HEK293 (cell line): ENCODE results near the gene TMPRSS6.
"Not testable (repeated sequence)": the region's sequence is repeated elsewhere in the genome, so short reads cannot be mapped to it uniquely, and the experiment has no call there.

Source experiments
- CTCF ChIA-PET: fragments of 350-600 bp; formaldehyde crosslinking; extraction: SDS; loops from one replicate; lab custom pipeline; 2021; ENCODE audit warnings: antibody characterized with exemption; lab: Yijun Ruan, JAX
- POLR2A ChIA-PET: fragments of 300-600 bp; formaldehyde crosslinking; extraction: SDS; loops from one replicate; lab custom pipeline; 2020; ENCODE audit warnings: antibody characterized with exemption, inconsistent platforms; lab: Yijun Ruan, JAX
- H3K27ac ChIP-seq: fragments of 200-500 bp; sonication (Bioruptor generic); 2 replicates; pipeline ENCODE4 v1.5.1; 2014; ENCODE audit warnings: low read depth, low read length, control low read depth, inconsistent platforms; ENCODE audit errors: extremely low read depth
- H3K36me3 ChIP-seq, 2 experiments: fragments of 200-500 bp in 1 of 2; sonication (Bioruptor generic) in 1 of 2; 1 replicate in 1 of 2; 2 replicates in 1 of 2; pipeline ENCODE4 v1.5.1; 2014 to 2017; ENCODE audit warnings: inconsistent platforms in 2 of 2, low read length in 2 of 2; ENCODE audit not compliant: control insufficient read depth in 2 of 2, insufficient read depth in 1 of 2
- H3K4me1 ChIP-seq: fragments of 200-500 bp; sonication (Bioruptor generic); 2 replicates; pipeline ENCODE4 v1.5.1; 2014; ENCODE audit warnings: mild to moderate bottlenecking, low read length, inconsistent platforms; ENCODE audit not compliant: control insufficient read depth, insufficient read depth
- H3K4me3 ChIP-seq: 2 replicates; pipeline ENCODE4 v1.5.1; 2011; ENCODE audit warnings: low read depth, mild to moderate bottlenecking, control low read depth, low read length, moderate library complexity
- H3K9me3 ChIP-seq: fragments of 200-500 bp; sonication (Bioruptor generic); 2 replicates; pipeline ENCODE4 v1.5.1; 2014; ENCODE audit warnings: low read depth, low read length, inconsistent platforms; ENCODE audit not compliant: control insufficient read depth, insufficient read depth
- KLF7 ChIP-seq: fragments of 450-650 bp; formaldehyde crosslinking; IDR thresholded peaks from 2 replicates; pipeline ENCODE4 v1.5.1; 2016; ENCODE audit warnings: missing biosample characterization, missing genetic modification characterization, borderline replicate concordance
- SALL2 ChIP-seq: fragments of 450-650 bp; formaldehyde crosslinking; IDR thresholded peaks from 2 replicates; pipeline ENCODE4 v1.5.0; 2017; ENCODE audit warnings: missing biosample characterization, mild to moderate bottlenecking, missing genetic modification characterization, borderline replicate concordance
- TSHZ1 ChIP-seq: fragments of 450-650 bp; formaldehyde crosslinking; IDR thresholded peaks from 2 replicates; pipeline ENCODE4 v1.5.1; 2016; ENCODE audit warnings: missing biosample characterization, missing genetic modification characterization, borderline replicate concordance
- ZBTB17 ChIP-seq: fragments of 450-650 bp; formaldehyde crosslinking; IDR thresholded peaks from 2 replicates; pipeline ENCODE4 v1.5.1; 2016; ENCODE audit warnings: missing biosample characterization, missing genetic modification characterization
- ZNF148 ChIP-seq: fragments of 450-650 bp; formaldehyde crosslinking; IDR thresholded peaks from 2 replicates; pipeline ENCODE4 v1.5.0; 2017; ENCODE audit warnings: missing biosample characterization, missing genetic modification characterization, borderline replicate concordance
- ZNF366 ChIP-seq: fragments of 450-650 bp; formaldehyde crosslinking; conservative IDR thresholded peaks from 2 replicates; pipeline ENCODE4 v1.5.1; 2016; ENCODE audit warnings: missing biosample characterization, missing genetic modification characterization
- ZNF426 ChIP-seq: fragments of 450-650 bp; formaldehyde crosslinking; IDR thresholded peaks from 2 replicates; pipeline ENCODE4 v1.5.1; 2017; ENCODE audit warnings: missing biosample characterization, missing genetic modification characterization, mild to moderate bottlenecking, inconsistent platforms, moderate library complexity
- ZNF513 ChIP-seq: fragments of 450-650 bp; IDR thresholded peaks from 2 replicates; pipeline ENCODE4 v1.5.1; 2018; ENCODE audit warnings: missing biosample characterization, missing genetic modification characterization
- ZNF518A ChIP-seq: fragments of 450-650 bp; formaldehyde crosslinking; conservative IDR thresholded peaks from 2 replicates; pipeline ENCODE4 v1.5.1; 2016; ENCODE audit warnings: low read depth, missing biosample characterization, missing genetic modification characterization
- ZNF555 ChIP-seq: fragments of 450-650 bp; formaldehyde crosslinking; conservative IDR thresholded peaks from 2 replicates; pipeline ENCODE4 v1.5.1; 2017; ENCODE audit warnings: missing biosample characterization, mild to moderate bottlenecking, missing genetic modification characterization, inconsistent platforms
- ZNF621 ChIP-seq: fragments of 450-650 bp; formaldehyde crosslinking; IDR thresholded peaks from 2 replicates; pipeline ENCODE4 v1.5.1; 2017; ENCODE audit warnings: missing biosample characterization, missing genetic modification characterization
- ZNF624 ChIP-seq: fragments of 450-650 bp; formaldehyde crosslinking; IDR thresholded peaks from 2 replicates; pipeline ENCODE4 v1.5.1; 2017; ENCODE audit warnings: missing biosample characterization, missing genetic modification characterization
- ZNF645 ChIP-seq: fragments of 450-650 bp; formaldehyde crosslinking; IDR thresholded peaks from 2 replicates; pipeline ENCODE4; 2016; ENCODE audit warnings: missing biosample characterization, missing genetic modification characterization
- ZNF658 ChIP-seq: fragments of 450-650 bp; formaldehyde crosslinking; IDR thresholded peaks from 2 replicates; pipeline ENCODE4; 2016; ENCODE audit warnings: missing biosample characterization, missing genetic modification characterization

Gene TMPRSS6

GRCh38 chr22:37072673-37073072 lies 36.8 kb downstream of the TMPRSS6 start (continued):
- TF ChIP-seq ZNF518A (tag by site-specific recombination) (no peak), ZNF624 (tag by site-specific recombination) (no peak), KLF7 (no peak), ZNF513 (tag by site-specific recombination) (no peak), ZNF426 (tag by site-specific recombination) (no peak), ZNF555 (tag by site-specific recombination) (no peak)

- H3K4me3 ChIP-seq, POLR2A ChIA-PET, H3K27ac ChIP-seq, H3K9me3 ChIP-seq, H3K36me3 ChIP-seq, H3K4me1 ChIP-seq: not testable (repeated sequence)
- TF ChIP-seq ZNF621 (tag by site-specific recombination) (0 out of 2 replicates have a peak, but pooled peaks have one; percentile 49), ZNF645 (tag by site-specific recombination) (0 out of 2 replicates have a peak, but pooled peaks have one; percentile 22), ZNF148 (tag by site-specific recombination) (0 out of 2 replicates have a peak, but pooled peaks have one; percentile 48), ZNF366 (tag by site-specific recombination) (peak; percentile 100), ZNF658 (tag by site-specific recombination) (0 out of 2 replicates have a peak, but pooled peaks have one; percentile 49), SALL2 (tag by site-specific recombination) (0 out of 2 replicates have a peak, but pooled peaks have one; percentile 70), ZBTB17 (peak; percentile 100), TSHZ1 (tag by site-specific recombination) (peak; percentile 90; the same call in 1 of the 2 replicates)
- CTCF ChIA-PET = interaction anchor here (0.6 to 1.0 kb wide), 2 partner anchors 187 to 530 kb away, joined by 3 read pairs; no protein-coding TSS in a partner anchor
Observed at GRCh38 chr22:37071850-37072592, 37.5 kb downstream of the TMPRSS6 start.
